NCI-H146 (cell line): ENCODE measurements around the gene GALNT7.
"Not testable (repeated sequence)": the region's sequence is repeated elsewhere in the genome, so short reads cannot be mapped to it uniquely, and the experiment has no call there.

ENCODE experiments used
- DNase-seq: peaks from one replicate; lab custom pipeline; 2025; lab: John Stamatoyannopoulos, UW

GALNT7 gene

DNA sequence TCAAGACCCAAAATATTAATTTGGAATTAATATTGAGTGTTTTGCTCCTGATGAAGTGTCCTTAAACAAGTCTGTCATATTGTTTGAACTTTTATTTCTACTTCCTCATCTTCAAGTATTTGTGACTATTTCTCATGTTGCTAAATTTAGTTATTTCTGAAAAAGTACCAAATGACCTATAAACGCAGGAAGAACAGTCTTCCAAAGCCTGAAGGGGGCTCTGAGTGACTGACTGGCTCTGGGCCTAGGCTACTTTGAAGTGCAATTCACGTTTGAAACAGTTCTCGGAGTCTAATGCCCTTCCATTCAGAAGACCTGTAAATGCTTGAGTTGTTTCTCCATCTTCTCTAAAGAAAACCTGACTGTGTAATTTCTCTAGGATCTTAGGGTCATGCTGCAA lies 26.5 kb downstream of the GALNT7 start:
- no peak for DNase-seq

DNA sequence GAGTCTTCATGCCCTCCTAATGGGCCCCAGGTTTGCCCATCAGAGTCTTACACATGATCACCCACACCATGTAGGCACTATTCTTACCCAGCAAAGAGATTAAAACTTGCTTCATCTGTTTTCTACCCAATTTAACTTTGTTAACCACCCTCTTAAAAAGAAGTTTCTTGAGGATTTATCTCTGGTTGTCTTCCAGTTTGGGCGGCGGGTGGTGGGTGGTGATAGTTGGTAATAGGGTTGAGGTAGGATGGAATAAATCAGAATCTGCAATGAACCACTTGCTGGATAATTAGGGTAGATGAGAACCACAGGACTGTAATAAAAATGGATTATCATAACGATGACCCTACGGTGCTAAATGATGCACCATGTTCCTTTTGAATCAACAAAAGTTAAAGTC lies 30.9 kb downstream of the GALNT7 start:
- DNase-seq = no peak

DNA sequence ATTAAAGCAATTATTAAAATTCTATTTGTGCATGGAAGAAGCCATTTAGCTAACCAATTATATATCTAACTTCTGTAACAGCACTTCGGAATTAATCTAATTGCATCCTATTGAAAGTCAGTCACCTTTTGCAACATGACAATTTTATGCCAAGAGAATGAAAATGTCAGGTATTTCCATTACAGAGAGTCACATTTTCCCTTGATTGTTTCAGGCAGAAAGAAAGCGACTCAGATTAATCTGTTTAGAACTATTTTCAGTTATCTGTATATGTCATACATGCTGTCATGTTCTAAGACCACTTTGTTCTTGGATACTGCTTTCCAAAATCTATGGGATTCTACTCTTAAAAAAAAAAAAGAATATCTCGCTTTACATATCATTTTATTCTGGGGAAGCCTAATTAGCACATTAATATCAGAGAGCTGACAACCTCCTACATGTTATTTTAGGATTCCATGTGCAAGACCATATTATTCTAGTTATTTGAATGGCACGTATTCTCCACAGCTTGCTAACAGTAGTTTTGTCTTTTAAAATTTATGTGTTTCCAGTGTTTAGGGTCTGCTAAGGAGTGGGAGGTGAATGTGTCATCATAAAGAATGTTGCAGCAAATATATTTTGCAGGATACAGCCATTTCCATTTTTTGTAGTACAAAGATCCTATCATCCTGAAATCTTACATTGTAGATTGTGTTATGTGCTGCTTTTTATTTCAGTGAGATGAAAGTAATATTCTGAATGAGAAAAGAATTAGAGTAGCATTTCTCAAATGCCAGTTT lies 31.7 kb downstream of the GALNT7 start:
- DNase-seq = no peak

DNA sequence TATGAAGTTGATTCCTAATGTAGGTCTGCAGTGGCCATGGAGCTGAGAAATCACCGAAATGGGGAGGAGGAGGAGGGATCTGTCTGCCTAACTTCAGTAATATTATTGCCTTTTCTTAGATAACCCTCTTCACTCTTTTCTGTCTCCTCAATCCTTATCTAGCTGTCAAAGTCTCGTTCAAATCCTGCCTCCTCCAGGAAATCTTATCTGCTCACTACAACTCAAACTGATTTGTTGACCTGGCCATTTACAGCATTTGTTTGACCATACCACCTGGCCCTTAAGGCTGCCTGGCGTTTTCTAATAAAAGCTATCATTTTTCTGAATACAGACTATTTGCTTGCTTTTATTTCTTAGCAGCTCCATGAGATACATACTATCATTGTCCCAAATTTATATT lies 33.8 kb downstream of the GALNT7 start:
- DNase-seq = peak; percentile 12

DNA sequence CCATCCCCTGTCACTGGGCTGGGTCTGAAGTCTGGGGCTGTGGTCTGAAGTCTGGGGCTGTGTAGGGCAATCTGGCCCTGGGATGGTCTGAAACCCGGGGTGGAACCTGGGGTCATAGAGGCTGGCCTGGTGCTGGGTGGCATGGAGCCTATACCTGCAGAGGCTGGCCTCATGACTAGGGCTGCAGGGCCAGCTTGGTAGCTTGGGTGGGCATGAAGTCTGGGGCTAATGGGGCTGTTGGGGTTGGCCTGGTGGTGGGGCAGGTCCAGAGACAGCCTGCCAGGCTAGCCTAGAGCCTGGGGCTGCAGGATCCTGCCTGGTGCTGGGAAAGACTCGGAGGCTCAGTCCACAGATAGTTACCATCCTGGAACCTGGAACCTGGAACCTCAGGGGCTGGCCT lies 37.0 kb downstream of the GALNT7 start:
- DNase-seq = no peak

DNA sequence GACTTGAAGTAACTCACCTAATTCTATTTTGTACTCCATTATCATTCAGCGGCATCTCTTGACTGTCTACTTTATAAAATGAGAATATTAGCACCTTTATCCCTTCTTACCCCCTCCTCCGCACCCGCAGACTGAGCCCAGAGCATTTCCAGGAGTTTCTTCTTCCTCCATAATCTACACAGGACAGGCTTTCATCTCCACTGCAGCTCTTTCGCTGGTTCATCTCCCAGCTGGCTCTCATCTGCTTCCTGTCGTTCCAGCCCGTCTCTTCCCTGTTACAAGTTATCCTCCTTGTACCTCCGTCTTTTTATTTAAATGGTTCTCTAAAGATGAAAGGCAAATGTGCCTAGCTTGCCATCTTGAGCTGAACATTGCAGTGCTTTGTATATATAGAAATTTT lies 39.8 kb downstream of the GALNT7 start:
- DNase-seq = no peak

DNA sequence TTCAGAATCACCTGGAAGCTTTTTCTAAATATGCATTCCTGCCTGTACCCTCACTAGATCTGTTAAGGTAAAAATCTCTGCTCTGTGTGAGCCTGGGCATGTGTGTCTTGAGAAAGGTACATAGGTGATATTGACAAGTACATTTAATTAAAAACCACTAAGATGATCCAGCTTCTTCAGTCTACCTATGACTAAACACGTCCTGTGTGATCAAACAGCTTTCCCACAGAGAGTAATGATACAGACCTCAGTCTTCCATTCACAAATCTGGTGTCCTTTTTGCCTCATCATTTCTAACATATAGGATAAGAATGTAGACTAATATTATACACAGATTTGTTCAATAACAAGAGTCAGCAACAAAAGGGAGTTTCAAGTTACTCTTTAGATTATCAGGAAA lies 42.6 kb downstream of the GALNT7 start:
- no peak for DNase-seq

DNA sequence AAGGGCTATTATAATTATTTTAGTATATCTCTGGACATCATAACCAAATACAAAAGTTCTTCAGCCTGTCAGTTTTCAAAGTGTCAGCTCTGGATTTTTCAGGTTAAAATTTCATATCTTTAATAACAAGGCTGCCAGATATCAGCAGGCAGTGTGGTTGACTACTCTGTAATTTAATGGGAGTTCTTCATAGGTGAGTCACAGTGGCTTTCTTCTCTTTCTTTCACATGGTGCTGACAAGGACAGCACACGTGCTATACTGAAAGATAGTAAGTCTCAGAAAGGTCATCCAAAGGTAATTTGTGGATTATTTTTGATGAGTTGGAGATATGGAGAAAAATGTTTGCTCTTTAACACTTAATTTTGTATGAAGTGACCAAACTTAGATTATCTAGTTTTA lies 43.2 kb downstream of the GALNT7 start:
- DNase-seq = no peak

DNA sequence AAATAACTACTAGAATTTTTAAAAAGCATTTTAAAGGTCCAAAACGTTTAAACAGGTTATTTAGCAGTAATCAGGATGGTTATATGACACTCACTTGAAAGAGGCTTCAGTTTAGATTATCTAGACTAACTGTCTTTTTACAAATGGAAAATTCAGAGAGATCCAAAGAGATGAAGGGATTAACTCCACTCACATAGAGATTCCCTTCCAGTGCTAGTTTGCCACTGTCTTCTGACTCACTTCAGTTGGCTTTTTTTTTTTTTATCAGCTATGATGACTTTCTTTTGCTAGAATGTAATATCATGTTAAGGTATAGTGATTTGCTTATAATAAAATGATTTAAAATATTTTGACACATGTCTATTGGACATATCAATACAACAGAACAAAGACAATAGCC lies 43.8 kb downstream of the GALNT7 start:
- DNase-seq = no peak

DNA sequence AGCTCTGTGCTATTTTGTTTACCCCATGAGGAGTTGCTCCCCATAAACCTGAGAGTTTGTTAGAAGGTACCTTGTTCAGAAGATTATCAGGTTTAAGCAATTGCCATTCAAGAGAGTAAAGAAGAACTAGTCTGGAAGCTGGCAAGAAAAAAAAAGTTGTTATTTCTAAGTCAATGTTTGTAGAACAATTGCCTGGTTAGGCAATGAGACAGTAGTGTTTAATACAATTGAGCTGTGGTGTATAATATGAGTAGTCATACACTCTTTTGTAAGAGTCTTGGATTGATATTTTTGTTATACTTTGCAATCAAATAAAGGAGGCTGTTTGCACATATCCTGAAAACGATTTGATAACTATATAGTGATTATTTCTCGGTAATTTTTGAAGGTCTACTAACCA lies 44.7 kb downstream of the GALNT7 start:
- DNase-seq = no peak

DNA sequence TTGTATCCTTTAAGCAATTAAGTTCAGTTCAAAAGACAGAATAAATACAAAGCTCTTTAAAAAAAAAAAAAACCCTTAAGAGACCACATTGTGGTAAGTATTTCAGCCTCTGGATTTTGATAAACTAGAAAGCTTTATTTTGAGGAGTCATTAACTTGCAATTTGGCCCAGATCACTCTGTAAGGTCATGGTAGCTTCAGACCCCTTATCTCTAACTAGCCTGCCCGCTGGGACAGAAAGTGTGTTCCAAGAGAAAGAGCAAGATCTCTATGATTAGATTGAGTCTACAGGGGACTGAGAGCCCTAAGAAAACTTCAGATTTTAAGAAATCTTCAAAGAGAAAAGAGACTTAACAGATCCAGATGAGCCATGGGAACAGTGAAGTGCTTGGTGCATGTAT lies 45.6 kb downstream of the GALNT7 start:
- DNase-seq = no peak

DNA sequence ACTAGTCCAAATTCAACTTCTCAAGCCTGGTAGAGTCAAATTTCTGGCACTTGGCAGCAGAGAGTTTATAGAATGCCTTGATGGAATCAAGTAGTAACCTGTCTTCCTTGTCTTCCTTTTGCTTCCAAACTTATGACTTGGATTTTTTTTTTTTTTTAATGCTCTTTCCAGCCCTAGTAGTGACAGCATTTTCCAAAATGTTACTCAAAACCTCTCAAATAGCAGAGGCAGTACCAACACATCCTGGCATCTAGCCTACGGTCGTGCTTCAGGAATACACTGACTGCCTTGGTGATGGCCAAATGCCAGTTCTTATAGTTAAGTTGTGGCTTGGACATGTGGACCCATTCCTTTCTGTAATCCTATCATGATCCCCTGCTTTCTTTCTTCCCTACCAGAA lies 46.0 kb downstream of the GALNT7 start:
- no peak for DNase-seq

DNA sequence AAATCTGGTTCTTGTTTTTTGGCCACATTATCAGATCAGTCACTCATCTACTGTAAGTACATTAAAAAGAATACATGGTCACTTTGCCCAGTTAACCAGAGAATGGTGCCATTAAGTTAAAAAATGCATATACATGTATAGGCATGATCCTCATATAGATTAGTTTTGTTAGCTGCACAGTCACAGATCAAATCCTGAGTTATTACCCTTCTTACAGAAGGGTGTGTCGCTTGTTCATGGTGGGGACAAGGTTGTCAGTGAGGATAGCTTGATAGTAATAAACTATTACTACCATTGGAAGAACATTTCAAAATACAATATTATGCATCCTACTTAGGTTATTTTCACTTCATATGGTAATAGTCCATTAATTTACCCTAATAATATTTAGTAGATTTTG lies 48.5 kb downstream of the GALNT7 start:
- DNase-seq = no peak

DNA sequence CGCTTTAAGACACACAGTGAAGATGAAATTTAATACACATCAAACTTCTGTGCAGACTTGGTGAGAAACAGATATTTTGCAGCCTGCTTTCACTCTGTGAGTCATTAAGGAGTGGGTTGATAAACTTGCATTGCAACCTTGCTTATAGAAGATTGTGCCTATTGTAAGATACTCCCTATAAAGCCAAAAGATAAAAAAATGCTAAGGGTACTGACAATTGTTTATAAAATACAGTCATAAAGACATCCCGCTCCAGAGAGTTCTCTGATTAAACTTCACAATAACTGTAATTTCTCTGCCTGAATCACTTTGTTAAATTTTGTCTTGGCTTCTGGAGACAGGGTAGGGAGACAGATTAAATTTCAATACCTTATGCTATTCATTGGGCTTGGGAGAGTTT lies 49.1 kb downstream of the GALNT7 start:
- no peak for DNase-seq

DNA sequence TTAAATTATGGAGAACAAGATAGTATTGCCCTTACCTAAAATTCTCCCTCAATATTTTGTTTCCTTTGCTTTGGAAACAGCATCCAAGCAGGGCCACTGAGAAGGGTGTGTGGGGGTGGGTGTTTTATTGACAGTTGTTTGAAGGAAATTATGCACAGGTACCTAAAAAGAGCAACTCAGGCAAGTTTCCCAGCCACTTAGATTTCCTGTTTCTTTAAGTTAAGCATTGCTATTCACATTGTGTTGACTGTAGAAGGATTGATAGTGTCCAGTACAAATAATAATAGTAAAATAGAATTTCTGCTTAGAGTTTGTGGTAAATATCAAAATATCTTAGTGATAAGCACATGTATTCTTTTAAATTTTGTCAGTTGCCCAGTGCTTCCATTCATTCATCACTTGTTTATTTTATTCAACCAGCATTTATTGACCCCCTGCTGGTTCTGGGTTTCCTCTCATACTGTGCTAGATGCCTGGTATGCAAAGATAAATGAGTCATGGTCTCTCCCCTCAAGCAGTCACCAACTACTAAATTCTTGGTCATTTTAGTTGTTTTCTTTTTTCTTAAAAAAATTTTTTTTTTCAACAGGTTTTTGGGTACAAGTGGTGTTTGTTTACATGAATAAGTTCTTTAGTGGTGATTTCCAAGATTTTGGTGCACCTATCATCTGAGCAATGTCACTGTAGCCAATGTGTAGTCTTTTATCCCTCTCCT lies 50.0 kb downstream of the GALNT7 start:
- DNase-seq = peak; percentile 47

DNA sequence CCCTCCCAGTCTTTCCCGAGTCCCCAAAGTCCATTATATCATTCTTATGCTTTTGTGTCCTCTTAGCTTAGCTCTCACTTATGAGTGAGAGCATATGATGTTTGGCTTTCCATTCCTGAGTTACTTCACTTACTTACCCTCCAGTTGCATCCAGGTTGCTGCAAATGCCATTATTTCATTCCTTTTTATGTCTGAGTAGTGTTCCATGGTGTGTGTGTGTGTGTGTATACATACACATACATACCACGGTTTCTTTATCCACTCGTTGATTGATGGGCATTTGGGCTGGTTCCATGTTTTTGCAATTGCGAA lies 50.5 kb downstream of the GALNT7 start:
- DNase-seq = not testable (repeated sequence)

DNA sequence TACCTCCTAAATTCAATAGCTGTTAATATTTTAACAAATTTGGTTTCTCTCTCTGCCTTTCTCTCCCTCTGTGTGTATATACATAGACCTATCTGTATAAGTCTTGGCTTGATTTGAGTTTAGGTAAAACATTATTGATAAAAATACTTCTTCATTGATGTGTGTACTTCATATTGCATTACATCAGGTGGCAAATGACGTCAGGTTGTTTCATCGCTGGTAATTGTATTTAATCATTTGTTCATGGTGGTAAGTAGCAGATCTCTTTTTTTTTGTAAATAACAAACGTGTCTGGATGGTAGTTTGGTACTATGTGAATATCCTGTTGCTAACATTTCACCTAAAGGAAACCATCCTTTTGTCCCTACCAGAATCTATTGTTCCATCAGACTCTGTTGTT lies 55.1 kb downstream of the GALNT7 start:
- no peak for DNase-seq

DNA sequence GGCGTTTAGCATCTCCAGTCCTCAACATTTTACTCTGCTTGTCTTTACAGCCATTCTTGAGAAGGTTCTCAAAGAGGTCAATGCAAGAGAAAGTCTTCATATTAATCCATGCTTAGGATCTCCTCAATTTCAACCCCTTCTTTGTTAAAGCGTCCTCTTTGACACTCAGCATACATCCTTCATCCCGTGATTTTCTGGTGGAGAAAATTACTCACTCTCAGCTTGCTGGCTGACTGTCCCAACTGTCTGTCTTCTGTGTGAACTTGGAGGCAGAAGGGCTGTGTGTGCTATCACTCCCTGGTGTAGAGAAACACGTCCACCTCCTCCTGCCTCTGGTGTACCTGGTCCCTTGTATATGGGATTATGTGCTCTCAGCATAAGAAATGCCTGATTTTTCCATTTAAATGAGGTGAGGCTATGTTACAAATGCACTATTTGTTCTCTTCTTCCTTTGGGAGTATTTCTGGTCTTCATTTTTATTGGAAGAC lies 57.8 kb downstream of the GALNT7 start:
- DNase-seq = no peak

DNA sequence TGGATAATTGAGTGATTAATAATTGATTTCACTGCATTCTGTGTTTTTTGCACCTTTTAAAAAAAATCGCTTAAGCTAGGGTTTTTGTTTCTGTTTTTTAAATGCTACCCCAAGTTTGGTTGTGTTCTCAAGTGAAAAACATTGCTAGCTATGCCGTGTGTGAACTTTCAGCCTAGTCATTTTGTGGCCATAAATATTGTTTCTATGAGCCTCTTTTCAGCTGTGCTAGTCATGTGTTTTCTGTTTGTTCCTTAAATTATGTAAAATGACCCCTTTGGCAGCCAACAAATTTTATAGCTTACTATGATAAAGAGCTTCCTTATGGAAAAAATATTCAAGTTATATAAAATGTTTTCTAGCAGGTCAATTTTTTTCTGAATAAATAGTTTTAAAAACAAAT lies 59.1 kb downstream of the GALNT7 start:
- no peak for DNase-seq

DNA sequence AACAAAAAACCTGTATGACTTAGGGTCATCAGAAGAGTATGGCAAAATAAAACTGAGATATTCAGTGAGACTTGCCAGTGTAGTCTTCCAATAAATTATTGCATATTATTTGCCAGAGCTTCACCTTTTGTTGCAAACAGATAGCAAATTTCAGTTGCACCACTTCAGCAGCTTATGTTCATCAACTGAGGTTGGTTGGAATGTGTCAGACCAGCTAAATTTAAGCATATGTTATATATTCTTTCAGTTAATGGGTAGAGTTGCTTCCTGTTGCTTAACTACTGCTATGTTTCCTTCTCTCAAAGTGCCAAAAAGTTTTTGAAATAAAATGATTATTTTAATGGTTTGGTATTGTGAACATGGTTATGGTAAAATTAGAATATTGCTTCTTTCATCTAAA lies 61.5 kb downstream of the GALNT7 start:
- DNase-seq = no peak

DNA sequence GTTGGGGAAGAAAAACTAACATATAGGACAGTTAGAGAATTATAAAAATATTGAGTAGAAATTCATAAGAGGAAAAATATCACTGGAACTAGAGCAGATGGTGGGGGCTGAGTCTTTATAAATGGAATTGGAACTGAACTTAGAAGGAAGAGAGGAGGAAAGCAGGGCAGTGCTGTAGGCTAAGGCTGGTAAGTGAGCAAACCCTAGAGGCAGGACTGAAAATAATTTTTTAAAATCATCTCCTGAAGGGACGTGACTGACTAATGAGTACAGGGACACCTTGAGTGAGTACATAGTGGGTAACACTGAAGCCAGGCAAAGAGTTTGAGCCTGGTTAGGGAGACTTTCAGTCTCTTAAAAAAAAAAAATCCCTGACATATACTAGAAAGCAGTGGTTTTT lies 63.3 kb downstream of the GALNT7 start:
- no peak for DNase-seq

DNA sequence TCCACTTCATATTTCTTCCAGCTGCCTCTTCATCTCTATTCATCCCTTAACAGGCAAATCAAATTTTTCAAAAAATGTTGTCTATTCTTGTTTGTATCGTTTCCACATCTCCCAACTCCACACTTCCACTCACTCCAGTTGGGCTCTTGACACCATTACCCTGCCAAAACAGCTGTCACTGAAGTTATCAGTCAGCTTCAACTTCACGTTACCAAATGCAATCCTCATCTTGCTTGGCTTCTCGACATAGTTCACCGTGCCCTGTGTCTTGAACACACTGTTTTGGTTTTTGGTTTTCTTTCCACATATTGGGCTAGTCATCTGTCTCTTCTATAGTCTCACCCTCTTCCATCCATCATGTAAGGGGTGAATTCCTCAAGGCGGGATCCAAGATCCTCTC lies 65.2 kb downstream of the GALNT7 start:
- no peak for DNase-seq

DNA sequence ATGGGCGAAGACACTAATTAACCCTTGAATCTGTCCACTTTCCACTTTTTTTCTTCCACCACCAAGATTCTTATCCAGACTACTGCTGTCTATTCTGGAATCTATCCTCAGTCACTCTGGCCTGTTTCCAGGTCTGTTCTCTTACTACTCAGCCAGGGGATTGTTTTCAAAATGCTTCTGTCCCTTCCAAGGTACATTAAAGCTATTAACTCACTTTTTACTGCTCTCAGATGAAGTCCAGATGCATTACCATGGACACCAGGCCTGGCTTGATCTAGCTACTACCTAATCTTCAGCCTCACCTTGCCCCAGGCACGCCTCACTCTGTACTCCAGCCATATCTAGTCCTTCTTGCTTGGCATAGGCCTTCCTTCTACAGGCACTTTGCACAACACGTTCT lies 66.4 kb downstream of the GALNT7 start:
- no peak for DNase-seq

DNA sequence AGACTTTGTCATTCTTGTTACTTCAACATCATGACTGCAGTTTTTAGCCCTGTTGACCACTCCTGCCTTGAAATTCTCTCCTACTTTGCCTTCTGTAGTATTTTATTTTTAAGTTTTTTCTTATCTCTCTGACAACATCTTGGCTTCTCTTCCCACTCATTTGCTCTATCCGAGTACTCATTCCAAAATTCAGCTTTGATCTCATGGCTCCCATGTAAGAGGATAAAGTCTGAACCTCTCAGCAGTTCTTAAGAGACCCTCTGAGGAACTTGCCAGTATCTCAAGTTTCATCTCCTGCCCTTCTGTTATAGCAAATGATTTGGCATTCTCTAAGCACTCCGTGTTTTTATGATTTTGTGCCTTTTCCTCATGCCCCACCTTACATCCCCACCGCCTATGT lies 67.7 kb downstream of the GALNT7 start:
- no peak for DNase-seq
